SK-N-SH (cell line): Measurements from ENCODE around the gene PLIN4. TPM values are rescaled to one million over a fixed set of nuclear protein-coding genes. Genes with fewer than 3 reads are reported as not detected.
A peak's percentile ranks its signal among the peaks of the same experiment; 100 is the strongest.

ENCODE experiments used
- CTCF ChIA-PET: fragments of 300-600, 350-600 bp; formaldehyde crosslinking; extraction: SDS; loops from one replicate; lab custom pipeline; 2021; lab: Yijun Ruan, JAX
- POLR2A ChIA-PET: fragments of 350-600 bp; sonication (Branson Sonifier 250); formaldehyde crosslinking; extraction: SDS; loops from one replicate; lab custom pipeline; 2020; ENCODE audit warnings: antibody characterized with exemption, inconsistent platforms; lab: Yijun Ruan, JAX
- DNase-seq: peaks from one replicate; pipeline ENCODE4 v3.0.0; 2012
- H2AFZ ChIP-seq: fragments of 200-600 bp; sonication (generic); 2 replicates; pipeline ENCODE4 v1.8.1; 2016; ENCODE audit warnings: antibody characterized with exemption, mild to moderate bottlenecking, low read depth
- H3F3A ChIP-seq: fragments of 200-600 bp; sonication (generic); replicated peaks from 2 replicates; pipeline ENCODE3; 2016; ENCODE audit warnings: antibody characterized with exemption, mild to moderate bottlenecking; ENCODE audit not compliant: insufficient read depth
- H3K27ac ChIP-seq, 2 experiments: fragments of 200-500 bp in 1 of 2; fragments of 200-600 bp in 1 of 2; sonication (Bioruptor generic) in 1 of 2; sonication (generic), shearing (Covaris generic) in 1 of 2; 2 replicates each; pipeline versions ENCODE4 v1.5.1 to v1.6.1; 2014 to 2016; ENCODE audit warnings: low read depth in 2 of 2, inconsistent platforms in 1 of 2, low read length in 1 of 2, mild to moderate bottlenecking in 1 of 2, mixed read lengths in 1 of 2
- H3K27me3 ChIP-seq: fragments of 200-600 bp; sonication (generic), shearing (Covaris generic); 2 replicates; pipeline ENCODE4 v1.6.1; 2016; ENCODE audit warnings: mixed run types; ENCODE audit not compliant: insufficient read depth
- H3K36me3 ChIP-seq, 2 experiments: fragments of 200-500 bp in 1 of 2; fragments of 200-600 bp in 1 of 2; sonication (Bioruptor generic) in 1 of 2; sonication (generic) in 1 of 2; replicated peaks in 1 of 2; 2 replicates each; pipeline versions ENCODE3 to v1.5.1; 2014 to 2016; ENCODE audit warnings: low read length in 1 of 2, mild to moderate bottlenecking in 1 of 2; ENCODE audit not compliant: insufficient read depth in 2 of 2, control insufficient read depth in 1 of 2
- H3K4me1 ChIP-seq, 2 experiments: fragments of 200-500 bp in 1 of 2; fragments of 200-600 bp in 1 of 2; sonication (Bioruptor generic) in 1 of 2; sonication (generic), shearing (Covaris generic) in 1 of 2; 2 replicates each; pipeline versions ENCODE4 v1.5.1 to v1.6.1; 2014 to 2016; ENCODE audit warnings: low read depth in 1 of 2, low read length in 1 of 2, mixed run types in 1 of 2; ENCODE audit not compliant: insufficient read depth in 2 of 2, control insufficient read depth in 1 of 2
- H3K4me2 ChIP-seq: fragments of 200-600 bp; sonication (generic), shearing (Covaris generic); 2 replicates; pipeline ENCODE4 v1.6.1; 2017; ENCODE audit warnings: mixed run types
- H3K4me3 ChIP-seq, 2 experiments: fragments of 200-500 bp in 1 of 2; fragments of 200-600 bp in 1 of 2; sonication (Bioruptor generic) in 1 of 2; sonication (generic), shearing (Covaris generic) in 1 of 2; 2 replicates each; pipeline versions ENCODE4 v1.5.1 to v1.8.1; 2014 to 2016; ENCODE audit warnings: low read depth in 2 of 2, inconsistent platforms in 1 of 2, low read length in 1 of 2, mild to moderate bottlenecking in 1 of 2, mixed read lengths in 1 of 2, moderate library complexity in 1 of 2
- H3K79me2 ChIP-seq: fragments of 200-600 bp; sonication (generic); 2 replicates; pipeline ENCODE4 v1.8.1; 2017; ENCODE audit warnings: mild to moderate bottlenecking; ENCODE audit not compliant: insufficient read depth
- H3K9ac ChIP-seq: fragments of 200-600 bp; sonication (generic); 2 replicates; pipeline ENCODE4 v1.6.1; 2017; ENCODE audit warnings: mixed run types
- H3K9me2 ChIP-seq: fragments of 200-600 bp; sonication (generic); 2 replicates; pipeline ENCODE4 v1.6.1; 2017; ENCODE audit warnings: mixed run types
- H3K9me3 ChIP-seq: fragments of 200-600 bp; sonication (generic); 2 replicates; pipeline ENCODE4 v1.6.1; 2017; ENCODE audit warnings: mixed run types, mild to moderate bottlenecking, moderate library complexity
- H4K20me1 ChIP-seq: fragments of 200-600 bp; sonication (generic); 2 replicates; pipeline ENCODE4 v1.6.1; 2017; ENCODE audit warnings: mild to moderate bottlenecking, mixed run types; ENCODE audit not compliant: insufficient read depth
- CHD2 ChIP-seq: fragments of 150-350 bp; IDR thresholded peaks from 2 replicates; pipeline ENCODE4 v1.6.1; 2018; ENCODE audit warnings: low read length; ENCODE audit not compliant: partially characterized antibody
- CTCF ChIP-seq: fragments of 200-600 bp; sonication (generic); IDR thresholded peaks from 2 replicates; pipeline ENCODE4 v1.6.1; 2017; ENCODE audit warnings: antibody characterized with exemption, mild to moderate bottlenecking, moderate library complexity
- EP300 ChIP-seq, 2 experiments: IDR thresholded peaks; 2 replicates each; pipeline versions ENCODE4 v1.4.0 to v1.6.1; 2012; ENCODE audit warnings: borderline replicate concordance in 1 of 2, low read depth in 1 of 2, low read length in 1 of 2
- EZH2phosphoT487 ChIP-seq: fragments of 200-600 bp; sonication (generic); IDR thresholded peaks from 2 replicates; pipeline ENCODE4 v1.6.1; 2017; ENCODE audit warnings: low read depth, mixed run types, mild to moderate bottlenecking, antibody characterized with exemption, moderate library complexity, borderline replicate concordance
- FOSL2 ChIP-seq: IDR thresholded peaks from 2 replicates; pipeline ENCODE4 v1.4.0; 2012; ENCODE audit warnings: low read depth, mild to moderate bottlenecking, moderate library complexity, borderline replicate concordance
- GATA2 ChIP-seq: sonication (generic); formaldehyde crosslinking; IDR thresholded peaks from 2 replicates; pipeline ENCODE4 v1.5.0; 2020; ENCODE audit warnings: mild to moderate bottlenecking, missing genetic modification reagents
- JUND ChIP-seq: IDR thresholded peaks from 2 replicates; pipeline ENCODE4 v1.4.0; 2012
- NFIC ChIP-seq: IDR thresholded peaks from 2 replicates; pipeline ENCODE4 v1.4.0; 2012; ENCODE audit warnings: borderline replicate concordance
- RCOR1 ChIP-seq: fragments of 150-350 bp; IDR thresholded peaks from 2 replicates; pipeline ENCODE4 v1.6.1; 2017; ENCODE audit warnings: antibody characterized with exemption, low read length
- USF2 ChIP-seq: fragments of 150-350 bp; IDR thresholded peaks from 2 replicates; pipeline ENCODE4 v1.6.1; 2017; ENCODE audit warnings: antibody characterized with exemption, low read length, low read depth, borderline replicate concordance
- YY1 ChIP-seq: IDR thresholded peaks from 2 replicates; pipeline ENCODE4 v1.4.0; 2012; ENCODE audit warnings: low read depth, mild to moderate bottlenecking
- WGBS: methylation state at CpG from one replicate; pipeline ENCODE4 v1.1.6; 2017; ENCODE audit warnings: low lambda C conversion rate; 5-methylcytosine and 5-hydroxymethylcytosine counted together
- polyA plus RNA-seq, 3 experiments: library from polyadenylated mRNA; depleted of rRNA; stranded (reverse); fragments of >200 nt; gene quantifications; 2 replicates each; pipeline ENCODE4 v1.2.3, GENCODE V29; 2012

PLIN4 gene
- polyA plus RNA-seq, 1 of the 3 experiments (the other 2 are of a cell fraction) = 0.07 TPM

- no peaks in the 10 kb centered on the region; the same call in 1 of the 2 replicates for H3K27me3 ChIP-seq
- no peaks in the 10 kb centered on the region for H4K20me1 ChIP-seq
- peaks cover 14% of the 10 kb centered on the region for H3F3A ChIP-seq
- no peak overlapping the region for H3K4me2 ChIP-seq
- peak overlapping the region in 1 of 2 experiments; percentile 12; a peak in 1 of 4 replicates for H3K4me3 ChIP-seq
- TF ChIP-seq FOSL2 = no peak
- TF ChIP-seq EZH2phosphoT487 = no peak
- TF ChIP-seq JUND = no peak
- no peak for TF ChIP-seq RCOR1
- no peak for TF ChIP-seq GATA2 (CRISPR knock-in tag)
- no peak for TF ChIP-seq CTCF
- TF ChIP-seq EP300 (IDR thresholded peaks at IDR 0.05; ENCODE audit: borderline replicate concordance in 1 of 2, low read depth in 1 of 2, low read length in 1 of 2) = no peak
- TF ChIP-seq USF2 = no peak
- no peak for TF ChIP-seq NFIC
- H3K79me2 ChIP-seq = no peaks in the 10 kb centered on the region
- ChIA-PET CTCF (interaction anchor here (0.5 to 3.9 kb wide), 18 partner anchors 9 to 186 kb away, joined by 3 to 25 read pairs (median 4); partner anchors contain the start of genes LRG1 and PLIN5), POLR2A (interaction anchor here (0.7 kb wide), 1 partner anchor 85 kb away, joined by 3 read pairs; the partner anchor contains the start of gene HDGFL2)
- H3K36me3 ChIP-seq = no peaks in the 10 kb centered on the region
- H3K9me2 ChIP-seq = no peaks in the 10 kb centered on the region
- 35% methylated on average over 25 of the region's 25 CpGs for WGBS
- H3K4me1 ChIP-seq = peaks cover 0 to 8% of the 10 kb centered on the region in 2 experiments; a peak in 1 of 4 replicates
- no peak overlapping the region for H3K9ac ChIP-seq
- peak; percentile 98 for DNase-seq
- no peak overlapping the region for H3K27ac ChIP-seq
- no peaks in the 10 kb centered on the region for H3K9me3 ChIP-seq
- H2AFZ ChIP-seq = no peak overlapping the region
Measured at GRCh38 chr19:4556597-4557127, 38.4 kb upstream of the PLIN4 start.

GRCh38 chr19:4555657-4556561 is 37.6 kb upstream of the PLIN4 start:
- Histone ChIP-seq H4K20me1 (no peaks in the 10 kb centered on the region), H3K4me2 (no peak overlapping the region), H2AFZ (no peak overlapping the region), H3K4me1 (peaks cover 0 to 8% of the 10 kb centered on the region in 2 experiments; a peak in 1 of 4 replicates), H3K27ac (no peak overlapping the region), H3K4me3 (peak overlapping the region in 1 of 2 experiments; percentile 1; a peak in 1 of 4 replicates), H3K27me3 (no peaks in the 10 kb centered on the region; the same call in 1 of the 2 replicates), H3F3A (peaks cover 14% of the 10 kb centered on the region), H3K9ac (no peak overlapping the region), H3K9me3 (no peaks in the 10 kb centered on the region), H3K79me2 (no peaks in the 10 kb centered on the region), H3K9me2 (no peaks in the 10 kb centered on the region), H3K36me3 (no peaks in the 10 kb centered on the region)
- peak; percentile 77 for DNase-seq
- 28% methylated on average over 28 of the region's 43 CpGs for WGBS
- ChIA-PET CTCF (interaction anchor here (0.6 to 3.9 kb wide), 13 partner anchors 8 to 87 kb away, joined by 3 to 25 read pairs (median 4); partner anchors contain the start of gene PLIN5), POLR2A (no interaction called here)
- TF ChIP-seq YY1 = no peak
- TF ChIP-seq CTCF = no peak
- TF ChIP-seq NFIC = no peak
- no peak for TF ChIP-seq CHD2
